GM18498 (cell line): ENCODE measurements around the gene VAV2.
A peak's percentile ranks its signal among the peaks of the same experiment; 100 is the strongest.

Source experiments
- ATAC-seq: cut with Tn5 transposase; IDR thresholded peaks from one replicate; pipeline ENCODE4 v1.9.1; 2021; ENCODE audit warnings: mild to moderate bottlenecking, moderate library complexity; ENCODE audit not compliant: unreplicated experiment

The VAV2 gene

DNA sequence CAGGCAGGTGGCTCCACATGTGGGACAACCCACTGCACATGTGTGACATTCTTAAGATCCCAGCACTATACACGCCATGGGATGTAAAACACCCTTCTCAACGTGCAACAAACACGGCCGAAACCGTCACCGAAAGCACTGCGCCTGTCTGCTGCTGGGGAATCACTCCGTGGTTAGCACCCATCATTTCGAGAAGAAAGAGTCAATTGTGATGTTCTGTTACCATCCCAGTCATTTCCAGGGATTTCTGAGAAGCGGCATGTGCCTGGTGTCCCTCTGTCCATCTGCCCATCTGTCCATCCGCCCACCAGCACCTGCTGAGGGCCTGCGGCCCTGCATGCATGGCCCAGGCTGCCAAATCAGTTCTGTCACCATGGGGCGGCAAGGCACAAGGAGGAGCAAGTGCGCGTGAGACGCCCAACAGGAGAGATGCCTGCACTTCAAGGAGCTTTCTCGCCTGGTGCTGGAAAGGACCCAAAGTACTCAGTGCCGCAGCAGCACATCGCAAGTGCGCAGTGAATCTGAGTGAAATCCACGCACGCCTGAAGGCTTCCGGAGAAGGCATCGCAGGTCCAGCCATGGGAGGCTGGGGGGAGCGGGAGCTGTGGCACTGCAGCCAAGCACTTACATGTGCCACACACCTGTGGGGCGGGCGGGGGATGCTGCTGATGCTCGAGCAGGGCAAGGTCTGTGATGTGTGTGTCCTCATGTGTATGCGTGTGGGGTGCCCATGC is 38.0 kb downstream of the VAV2 start:
- no peak for ATAC-seq

DNA sequence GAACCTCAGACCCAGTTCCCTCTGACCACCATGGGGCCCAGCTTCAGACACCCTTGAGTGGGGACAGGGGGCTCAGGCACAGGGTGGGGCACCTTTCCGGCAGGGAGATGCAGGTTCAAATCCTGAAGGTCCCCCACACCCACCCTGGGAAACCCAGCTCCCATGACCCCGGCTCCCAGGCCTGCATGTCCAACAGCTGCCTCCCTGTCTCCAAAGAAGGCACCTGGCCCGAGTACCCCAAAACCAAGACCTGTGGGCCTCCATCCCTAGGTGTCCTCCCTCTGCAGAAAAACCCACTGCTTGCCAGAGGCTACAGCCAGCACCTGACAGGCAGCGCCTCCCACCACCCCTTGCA is 38.5 kb downstream of the VAV2 start:
- ATAC-seq: no peak

- no peak for ATAC-seq
These were observed 39.2 kb downstream of the VAV2 start for GRCh38 chr9:133952598-133953550.

- ATAC-seq: no peak
These were observed 40.9 kb downstream of the VAV2 start for GRCh38 chr9:133951265-133951664.

GRCh38 chr9:133950629-133951111 is 41.5 kb downstream of the VAV2 start:
- ATAC-seq: no peak

DNA sequence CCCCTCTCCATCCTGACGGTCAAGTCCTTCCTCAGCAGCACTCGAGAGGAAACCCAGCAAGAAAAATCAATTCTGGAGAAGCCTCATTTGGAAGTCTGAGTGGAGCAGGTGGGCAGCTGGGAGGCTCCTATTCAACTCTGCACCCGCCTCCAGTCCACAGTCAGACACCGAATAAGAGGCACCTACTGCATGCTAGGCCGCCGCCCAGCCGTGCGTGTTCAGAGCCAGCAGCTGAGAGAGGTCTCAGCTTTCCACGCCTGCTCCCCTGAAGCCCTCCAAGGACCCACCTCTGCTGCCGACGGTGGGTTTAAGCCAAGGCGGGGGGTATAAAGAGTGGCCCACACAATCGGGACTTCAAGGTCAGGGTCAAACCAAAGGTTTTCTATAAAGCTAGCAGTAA is 41.9 kb downstream of the VAV2 start:
- ATAC-seq: no peak

- no peak for ATAC-seq
These were observed 42.5 kb downstream of the VAV2 start for GRCh38 chr9:133949486-133950061.

DNA sequence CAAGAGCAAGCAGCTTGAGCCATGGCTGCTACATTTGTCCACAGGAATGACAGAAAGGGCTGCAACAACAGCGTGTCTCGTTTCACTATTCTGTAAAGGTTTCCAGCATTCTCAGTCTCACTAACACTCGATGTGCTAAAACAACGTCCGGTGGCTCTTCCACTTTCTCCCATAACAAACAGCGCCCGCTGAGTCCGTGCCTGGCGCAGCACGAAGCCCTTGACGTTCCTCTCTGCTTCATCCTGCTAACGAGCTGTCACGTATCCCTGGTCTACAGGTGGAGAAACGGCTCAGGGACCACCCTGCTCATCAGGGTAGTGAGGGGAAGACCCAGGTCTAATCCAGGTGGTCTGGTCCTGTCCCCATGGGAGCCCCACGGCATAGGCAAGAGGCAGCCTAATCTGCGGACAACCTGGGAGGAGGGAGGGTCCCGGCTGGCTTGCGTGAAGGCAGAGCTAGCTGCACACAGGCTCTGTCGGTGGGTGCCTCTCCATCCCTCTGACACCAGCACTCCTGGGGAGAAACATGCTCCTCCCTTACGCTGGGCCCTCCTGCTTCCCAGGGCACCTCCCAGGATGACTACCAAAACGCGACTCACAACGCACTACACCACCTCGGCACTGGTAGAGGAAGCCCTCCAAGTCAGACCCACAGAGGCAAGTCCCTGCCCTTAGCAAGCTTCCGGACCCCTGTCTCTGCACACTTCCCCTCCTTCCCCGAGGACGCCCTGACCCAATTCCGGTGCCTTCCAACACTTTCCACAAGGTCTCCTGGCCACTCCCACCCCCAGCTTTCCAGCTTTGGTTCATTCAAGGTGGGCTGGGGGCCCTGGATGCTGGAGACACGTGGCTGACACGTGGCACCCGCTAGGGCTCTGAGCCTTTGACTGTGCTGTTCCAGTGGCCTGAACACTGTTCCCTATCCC is 43.3 kb downstream of the VAV2 start:
- ATAC-seq: no peak

- no peak for ATAC-seq
These were observed 44.0 kb downstream of the VAV2 start for GRCh38 chr9:133948131-133948530.

GRCh38 chr9:133946840-133947486 is 45.2 kb downstream of the VAV2 start:
- ATAC-seq: no peak

- ATAC-seq: peak; percentile 56
These were observed 46.0 kb downstream of the VAV2 start for GRCh38 chr9:133945977-133946753.

DNA sequence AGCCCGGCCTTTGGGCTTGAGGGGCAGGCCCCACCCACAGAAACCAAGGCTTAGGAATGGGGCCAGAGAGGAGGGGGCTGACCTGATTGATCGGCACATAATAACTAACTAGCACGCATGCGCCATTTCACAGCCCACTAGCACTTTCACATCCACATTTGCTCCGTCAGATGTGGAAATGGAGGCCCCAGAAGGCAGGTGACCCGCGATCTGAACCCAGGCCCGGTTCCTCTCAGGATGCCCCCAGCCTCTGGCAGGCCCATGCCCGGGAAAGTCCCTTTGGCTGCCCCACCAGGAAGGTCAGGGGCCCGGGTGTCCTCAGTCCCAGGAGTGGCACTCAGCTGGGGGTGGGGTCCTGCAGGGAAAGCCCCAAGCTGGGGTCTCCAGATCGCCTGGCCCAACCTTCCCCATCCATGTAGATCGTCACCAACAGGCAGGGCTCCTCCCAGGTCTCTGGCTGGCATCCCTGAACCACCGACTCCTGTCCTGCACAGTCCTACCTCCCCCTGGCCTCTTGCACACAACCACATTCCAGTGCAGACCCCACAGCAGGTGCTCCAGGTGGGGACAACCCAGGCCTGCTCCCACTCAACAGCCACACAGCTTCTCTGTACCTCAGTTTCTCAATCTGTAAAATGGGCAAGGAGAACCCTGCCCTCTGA is 46.7 kb downstream of the VAV2 start:
- peak; percentile 45 for ATAC-seq

- no peak for ATAC-seq
These were observed 47.4 kb downstream of the VAV2 start for GRCh38 chr9:133944746-133945135.

DNA sequence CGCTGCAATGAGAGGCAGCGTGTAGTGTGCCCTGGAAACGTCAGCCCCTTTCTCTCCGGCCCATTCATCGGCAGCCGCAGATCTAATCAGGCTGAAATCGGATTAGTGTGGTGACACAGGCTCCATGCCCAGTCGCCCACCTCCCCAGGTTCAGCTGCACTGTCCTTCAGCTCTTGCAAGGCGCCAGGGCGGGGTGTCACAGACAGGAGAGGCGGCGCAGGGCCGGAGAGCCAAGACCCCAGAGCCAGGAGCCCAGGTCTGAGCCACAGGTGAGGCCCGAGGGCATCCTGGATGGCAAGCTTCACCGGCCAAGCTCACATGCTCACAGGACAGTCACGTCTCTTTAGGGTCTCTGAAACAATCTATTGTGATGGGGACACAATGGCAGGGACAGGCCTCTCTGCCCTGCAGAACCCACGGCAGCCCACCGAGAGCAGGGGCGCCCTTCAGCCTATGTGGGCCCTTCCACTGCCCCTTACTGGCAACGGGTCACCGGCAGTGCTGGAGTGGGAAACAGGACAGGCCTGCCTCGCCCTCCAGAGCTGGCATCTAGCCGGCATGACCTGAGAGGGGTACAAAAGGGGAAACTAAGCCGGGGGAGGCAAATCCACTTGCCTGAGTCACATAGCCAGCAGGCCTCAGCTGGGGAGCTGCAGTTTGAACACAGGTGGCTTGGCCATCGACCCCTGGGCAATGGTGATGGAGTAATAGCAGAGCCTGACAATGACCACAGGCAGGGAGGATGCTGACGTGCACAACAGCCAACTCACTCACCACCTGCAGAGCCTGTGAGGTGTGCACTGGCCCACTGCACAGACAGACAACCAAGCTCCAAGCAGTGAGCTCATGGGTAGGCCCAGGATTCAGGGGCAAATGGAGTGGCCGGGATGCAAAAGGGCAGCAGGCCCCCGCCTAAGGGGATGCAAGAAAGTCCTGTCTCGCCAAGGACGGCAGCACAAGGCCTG is 48.1 kb downstream of the VAV2 start:
- ATAC-seq: no peak

GRCh38 chr9:133943036-133943780 is 48.9 kb downstream of the VAV2 start:
- ATAC-seq: no peak

DNA sequence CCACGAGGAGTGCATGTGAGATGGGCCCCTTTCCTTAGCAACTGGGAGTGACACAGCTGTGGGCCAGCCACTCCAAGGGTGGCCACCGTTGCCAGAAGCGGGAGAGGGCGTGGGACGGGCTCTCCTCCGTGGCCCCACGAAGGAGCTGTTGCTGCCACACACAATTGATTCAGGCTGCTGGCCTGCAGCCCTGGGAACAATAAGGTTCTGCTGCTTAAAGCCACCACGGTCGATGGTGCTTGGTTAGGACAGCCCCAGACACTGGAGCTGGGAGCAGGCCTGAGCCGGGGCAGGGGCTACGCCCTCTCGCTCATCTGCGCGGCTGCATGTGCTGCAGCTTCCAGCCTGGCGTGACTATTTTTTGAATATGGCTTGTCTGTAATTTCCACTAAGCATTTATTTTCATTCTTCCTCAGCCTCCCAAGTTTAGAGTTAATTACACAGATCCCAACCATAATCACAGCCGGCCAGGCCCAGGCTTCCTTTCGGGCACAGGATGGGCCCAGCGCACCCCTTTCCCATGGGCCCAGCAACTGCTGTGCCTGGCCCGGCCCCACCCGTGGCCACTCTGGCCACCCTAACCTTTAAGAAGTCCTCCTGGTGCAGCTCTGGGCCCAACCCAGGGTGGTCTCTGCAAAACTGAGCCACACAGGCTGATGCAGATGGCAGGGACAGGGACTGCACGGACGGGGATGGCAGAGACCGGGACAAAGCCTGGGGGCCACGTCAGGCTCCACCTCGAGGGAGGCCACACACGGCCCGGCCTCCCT is 49.7 kb downstream of the VAV2 start:
- ATAC-seq: no peak
